ENCODE results near the gene PPP2CA.

The PPP2CA gene

GRCh38 chr5:134145041-134145757, 80.7 kb downstream of the PPP2CA start:
- Histone ChIP-seq H3K27ac (ENCODE audit: low read depth, low read length) (no peak overlapping the region), H3K27me3 (ENCODE audit: insufficient read depth, low read length) (no peaks in the 10 kb centered on the region), H3K4me3 (ENCODE audit: low read length) (no peak overlapping the region), H3K36me3 (ENCODE audit: insufficient read depth, low read length) (peaks cover 67% of the 10 kb centered on the region), H3K4me1 (ENCODE audit: insufficient read depth, low read length) (no peaks in the 10 kb centered on the region), H3K9ac (ENCODE audit: low read depth, low read length) (no peak overlapping the region), H3K9me3 (ENCODE audit: insufficient read depth, low read depth, low read length) (no peaks in the 10 kb centered on the region)
- 100% methylated on average over 1 of the region's 1 CpG for WGBS

Measured in HUES64 (cell line).